Stimulated activated CD8-positive, alpha-beta memory T cell treated with anti-CD3 and anti-CD28 coated beads, Interleukin-2, amount 100 ng/mL, for 1 hour (primary cell): ENCODE results near the gene EMP1.
A peak's percentile ranks its signal among the peaks of the same experiment; 100 is the strongest.

Experiments used
- DNase-seq, 2 donors: peaks; one replicate each; pipeline ENCODE4 v3.0.0-alpha.2; 2020; ENCODE audit warnings: low read depth in 2 of 2

Gene EMP1

DNA sequence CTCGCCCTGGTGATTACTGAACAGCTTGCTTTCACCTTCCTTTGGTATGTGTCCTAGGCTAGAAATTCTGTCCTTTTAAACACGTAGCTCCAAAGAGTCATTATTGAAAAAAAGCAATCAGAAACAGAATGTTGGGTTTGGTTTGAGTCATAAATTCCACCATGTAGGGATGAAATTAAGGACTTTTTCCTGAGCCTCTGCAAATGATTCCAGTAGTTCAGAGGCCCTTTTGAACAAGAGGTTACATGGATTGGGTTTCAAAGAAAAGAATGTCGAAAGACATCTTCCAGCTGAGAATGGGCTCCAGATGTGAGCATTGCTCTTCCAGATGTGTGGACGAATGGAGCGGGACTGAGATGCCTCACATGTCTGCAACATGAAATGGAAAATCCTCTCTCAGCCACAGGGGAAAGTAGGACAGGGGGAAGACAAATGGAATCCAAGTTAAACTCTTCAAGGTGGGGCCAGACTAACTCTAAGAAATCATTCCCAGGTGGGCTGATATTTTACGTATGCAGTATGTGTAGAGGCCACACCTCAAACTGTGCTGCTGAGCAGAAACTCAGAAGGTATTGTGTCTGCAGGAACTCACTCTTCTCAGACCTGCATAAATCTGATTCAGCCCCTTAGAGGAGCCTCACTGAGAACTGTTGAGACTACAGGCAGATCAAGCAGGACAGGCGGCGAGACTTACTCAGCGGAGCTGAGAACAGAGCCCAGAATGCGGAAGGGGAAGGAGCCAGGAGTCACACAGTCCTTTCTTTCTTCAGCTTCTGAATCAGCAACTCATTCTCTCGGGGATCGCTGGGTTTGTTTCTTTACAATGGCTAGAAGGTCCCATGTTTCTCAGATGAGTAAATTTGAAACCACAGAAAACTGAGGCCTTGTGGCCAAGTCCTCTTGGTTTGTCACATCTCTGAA, 23.3 kb upstream of the EMP1 start:
- no peak for DNase-seq

- no peak for DNase-seq
Observed at GRCh38 chr12:13175499-13175898, 21.0 kb upstream of the EMP1 start.

DNA sequence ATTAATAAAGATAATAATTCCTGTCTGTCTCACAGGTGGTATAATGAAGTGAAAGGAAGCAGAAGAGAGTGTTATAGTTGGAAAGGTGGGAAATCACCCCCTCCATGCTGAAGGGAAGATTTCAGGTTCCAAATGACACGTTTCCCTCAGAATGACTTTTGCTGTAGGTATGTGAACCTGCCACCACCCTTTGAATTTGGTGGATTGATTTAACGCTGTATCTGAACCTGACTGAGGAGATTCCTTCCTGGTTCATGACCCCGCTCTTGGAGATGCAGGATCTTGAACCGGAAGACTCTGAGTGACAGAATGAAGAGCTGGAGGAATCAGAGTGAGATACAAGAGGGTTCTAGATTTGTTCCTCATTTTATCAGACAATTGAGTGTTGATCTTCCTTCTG, 20.3 kb upstream of the EMP1 start:
- no peak for DNase-seq

GRCh38 chr12:13177373-13177772, 19.2 kb upstream of the EMP1 start:
- DNase-seq: no peak

DNA sequence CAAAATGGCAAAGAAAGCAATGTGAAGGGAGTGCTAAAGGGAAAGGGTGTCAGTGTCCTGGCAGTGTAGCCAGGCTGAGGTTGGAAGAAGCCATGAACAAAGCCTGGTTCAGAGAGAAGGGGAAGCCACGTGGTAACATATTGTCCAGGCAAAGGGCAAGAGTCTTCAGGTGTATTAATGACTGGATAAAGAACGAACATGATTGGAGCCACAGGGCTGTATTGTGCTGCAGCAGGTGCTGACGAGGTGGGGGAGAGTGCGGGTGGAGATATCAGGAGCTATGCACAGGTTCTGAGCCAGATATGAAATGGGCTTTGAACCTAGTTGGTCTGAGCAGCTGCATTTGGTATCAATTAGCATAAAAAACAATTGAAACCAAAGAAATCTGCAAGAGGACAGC, 18.6 kb upstream of the EMP1 start:
- DNase-seq: no peak

GRCh38 chr12:13178568-13179210, 17.8 kb upstream of the EMP1 start:
- no peak for DNase-seq

DNA sequence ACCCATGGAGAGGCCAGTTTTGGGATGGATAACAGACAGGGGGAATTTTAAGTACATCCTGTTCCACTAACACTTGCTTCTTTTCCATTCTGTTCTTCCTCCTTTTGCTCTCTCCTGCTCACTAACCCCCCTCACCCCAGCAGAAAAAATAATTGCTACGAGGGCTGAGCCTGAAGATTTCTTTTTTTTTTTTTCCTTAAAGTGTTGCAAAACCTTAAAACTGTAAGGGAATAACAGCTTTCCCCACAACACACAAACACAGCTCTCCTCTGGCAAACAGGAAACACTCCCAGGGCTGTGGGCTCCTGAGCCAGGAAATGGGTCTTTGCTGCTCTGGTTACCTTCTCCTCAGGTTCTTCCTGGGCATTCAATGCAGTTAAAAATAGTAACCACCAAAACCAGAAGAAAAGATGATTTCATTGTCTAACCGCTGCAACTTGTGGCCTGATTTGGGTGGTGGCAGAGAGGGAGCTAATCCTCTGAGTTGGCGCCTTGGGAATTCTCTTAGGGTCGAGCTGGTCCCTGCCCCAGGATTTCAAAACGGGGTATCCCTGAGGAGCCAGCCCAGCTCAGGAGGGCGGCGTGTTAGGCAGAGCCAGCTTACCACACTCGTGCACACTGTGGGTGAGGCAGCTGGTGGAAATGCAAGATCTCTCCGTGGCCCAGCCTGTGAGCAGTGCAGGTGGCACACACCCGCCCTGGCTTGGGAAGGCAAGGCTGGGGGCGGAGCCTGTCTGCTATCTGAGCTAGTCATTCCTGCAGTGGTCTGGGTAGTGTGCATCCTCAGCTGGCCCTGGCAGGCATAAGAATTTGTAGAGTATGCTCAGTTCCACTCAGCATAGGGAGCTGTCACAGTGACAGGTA, 17.1 kb upstream of the EMP1 start:
- DNase-seq: peak in 1 of 2 donors; percentile 29

DNA sequence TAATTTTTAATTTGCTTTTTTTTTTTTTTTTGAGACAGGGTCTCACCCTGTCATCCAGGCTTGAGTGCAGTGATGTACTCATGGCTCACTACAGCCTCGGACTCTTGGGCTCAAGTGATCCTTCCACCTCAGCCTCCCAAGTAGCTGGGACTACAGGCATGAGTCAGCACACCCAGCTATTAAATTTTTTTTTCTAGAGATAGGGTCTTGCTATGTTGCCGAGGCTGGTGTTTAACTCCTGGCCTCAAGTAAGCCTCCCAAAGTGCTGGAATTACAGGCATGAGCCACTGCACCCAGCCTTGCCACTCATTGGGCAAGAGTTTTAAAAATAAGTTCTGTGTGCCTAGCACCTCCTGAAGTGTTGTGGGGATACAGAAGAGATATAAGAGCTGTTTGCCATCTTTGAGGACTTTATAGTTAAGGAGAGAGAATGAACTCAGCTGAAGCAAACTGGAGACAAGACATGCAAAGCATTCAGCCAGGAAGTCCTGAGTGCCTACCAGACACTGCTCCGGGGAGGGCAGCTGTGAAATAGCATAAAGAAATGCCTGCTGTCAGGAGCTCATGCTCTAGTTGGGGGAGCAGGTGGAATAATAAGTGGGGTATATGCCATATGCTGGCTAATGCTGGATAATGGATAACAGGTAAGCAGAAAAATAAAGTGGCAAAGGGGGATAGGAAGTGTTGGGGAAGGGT, 15.0 kb upstream of the EMP1 start:
- DNase-seq: no peak

- DNase-seq: no peak
Observed at GRCh38 chr12:13182881-13183280, 13.6 kb upstream of the EMP1 start.

- no peak for DNase-seq
Observed at GRCh38 chr12:13183620-13184019, 12.9 kb upstream of the EMP1 start.

- no peak for DNase-seq
Observed at GRCh38 chr12:13186302-13186701, 10.2 kb upstream of the EMP1 start.

GRCh38 chr12:13187399-13187798, 9.1 kb upstream of the EMP1 start:
- DNase-seq: no peak

DNA sequence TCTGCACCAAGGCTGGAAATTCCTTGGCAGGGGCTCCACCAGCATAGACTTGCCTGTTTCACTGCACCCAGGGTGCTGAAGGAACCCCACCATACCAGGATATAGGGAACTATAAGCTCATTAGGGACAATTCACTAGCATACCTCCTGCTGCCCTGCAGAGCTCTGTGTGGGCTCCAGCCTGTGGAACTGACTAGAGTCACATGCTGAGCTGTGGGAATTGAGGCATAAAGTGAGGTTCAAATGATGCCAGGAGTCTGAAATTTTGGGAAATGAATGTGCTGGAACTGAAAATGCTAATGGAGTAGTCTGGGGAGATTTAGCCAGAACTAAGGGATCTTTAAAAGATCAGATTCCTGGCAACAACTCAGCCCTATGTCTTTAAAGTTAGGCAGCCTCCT, 7.3 kb upstream of the EMP1 start:
- no peak for DNase-seq

- DNase-seq: no peak
Observed at GRCh38 chr12:13190275-13190674, 6.3 kb upstream of the EMP1 start.

- no peak for DNase-seq
Observed at GRCh38 chr12:13192719-13193118, 3.8 kb upstream of the EMP1 start.

GRCh38 chr12:13193505-13194231, 2.9 kb upstream of the EMP1 start:
- DNase-seq: no peak

GRCh38 chr12:13194401-13195110, 2.0 kb upstream of the EMP1 start:
- no peak for DNase-seq

GRCh38 chr12:13195250-13195649, 1.3 kb upstream of the EMP1 start:
- DNase-seq: no peak

DNA sequence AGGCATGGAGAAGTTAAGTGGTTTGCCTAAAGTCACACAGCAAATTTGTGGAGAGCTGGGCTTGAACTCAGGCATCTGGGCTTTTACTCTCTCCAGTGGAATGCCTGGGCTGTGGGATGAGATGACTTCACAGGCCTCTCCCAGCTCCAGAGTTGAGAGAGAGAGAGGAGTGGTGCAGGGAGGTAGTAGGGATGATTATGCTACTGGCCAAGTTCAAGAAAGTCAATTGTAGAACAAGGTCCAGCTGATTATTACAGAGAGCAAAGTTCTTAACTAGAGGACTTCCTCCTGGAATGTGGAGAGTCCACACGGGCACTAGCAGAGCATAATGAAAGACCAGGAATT, 769 bp upstream of the EMP1 start:
- DNase-seq: no peak

DNA sequence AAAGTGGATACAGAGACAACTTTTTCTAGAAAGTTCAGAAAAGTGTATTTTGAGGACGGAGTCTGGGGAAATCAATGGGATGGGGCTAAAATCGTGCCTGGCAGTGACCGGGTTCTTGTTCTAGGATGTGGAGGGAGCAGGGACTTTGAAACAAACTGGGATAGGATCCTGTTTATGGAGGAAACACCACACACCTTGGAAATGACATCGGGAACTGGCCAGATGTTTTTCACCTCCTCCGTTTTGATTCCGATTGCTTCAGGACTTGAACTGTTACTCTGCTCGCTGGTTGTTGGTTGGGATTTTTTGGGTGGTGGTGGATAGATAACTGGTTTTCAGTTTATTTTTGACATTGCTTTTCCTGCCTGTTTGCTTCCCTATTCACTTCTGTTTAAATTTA, 506 bp downstream of the EMP1 start:
- no peak for DNase-seq
